Nucleus accumbens (tissue), 56 donors: ENCODE data around the gene TMEM167A.
"Not testable (repeated sequence)": the region's sequence is repeated elsewhere in the genome, so short reads cannot be mapped to it uniquely, and the experiment has no call there.

Experiments used
- DNase-seq, 56 donors: peaks; one replicate each; lab custom pipeline; 2025; lab: John Stamatoyannopoulos, UW

TMEM167A gene

DNA sequence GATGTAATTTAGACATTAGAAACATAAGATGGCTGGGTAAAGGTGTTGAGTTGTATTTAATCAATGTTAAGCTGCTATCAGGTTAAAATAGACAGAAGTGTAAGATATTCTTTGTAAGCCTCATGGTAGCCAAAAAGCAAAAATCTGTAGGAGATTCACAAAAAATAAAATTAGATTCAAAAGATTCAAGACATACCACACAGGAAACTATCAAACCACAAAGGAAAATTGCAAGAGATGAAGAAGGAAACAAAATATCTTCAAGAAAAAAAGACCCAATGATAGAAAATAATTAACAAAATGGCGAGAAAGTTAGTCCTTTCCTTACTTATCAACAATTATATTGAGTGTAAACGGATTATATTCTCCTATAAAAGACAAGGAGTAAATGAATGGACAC is 15.4 kb upstream of the TMEM167A start:
- DNase-seq = no peak

GRCh38 chr5:83090169-83090568 is 13.0 kb upstream of the TMEM167A start:
- no peak for DNase-seq

DNA sequence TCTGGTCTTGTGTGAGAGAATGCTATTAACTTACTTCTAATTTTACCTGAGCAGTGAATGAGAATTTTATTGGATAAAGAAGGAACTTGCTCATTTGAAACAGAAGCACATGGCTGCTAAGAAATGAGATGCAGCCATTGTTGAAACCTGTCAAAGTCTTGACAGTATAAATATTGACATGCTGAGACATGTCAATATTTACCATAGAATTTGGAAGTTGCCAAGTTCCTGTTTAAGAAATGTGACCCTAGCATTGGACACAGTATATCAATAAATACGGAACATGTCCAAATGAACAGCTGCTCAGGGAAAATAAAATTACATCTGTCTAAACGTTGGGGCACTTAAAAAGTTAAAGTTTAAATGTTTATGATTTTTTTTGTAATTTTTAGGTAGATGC is 7.9 kb upstream of the TMEM167A start:
- DNase-seq = no peak

DNA sequence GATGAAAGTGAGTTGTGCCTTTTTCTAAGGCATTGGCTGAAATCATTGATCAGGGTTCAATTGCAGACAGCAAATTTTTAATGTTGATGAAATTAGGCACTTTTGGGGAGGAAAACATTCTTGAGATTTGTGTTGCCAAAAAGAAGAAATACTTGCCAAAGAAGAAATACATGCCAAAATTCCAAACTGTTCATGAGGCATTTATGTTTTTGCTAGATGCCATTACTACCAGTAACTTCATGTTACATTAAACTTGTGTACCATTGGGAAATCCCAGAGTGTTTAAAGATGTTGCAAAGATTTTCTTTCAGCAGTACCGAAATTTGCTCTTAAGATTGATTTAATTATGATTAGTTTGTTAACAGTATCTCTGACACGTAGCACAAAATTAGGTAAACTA is 7.1 kb upstream of the TMEM167A start:
- no peak for DNase-seq

DNA sequence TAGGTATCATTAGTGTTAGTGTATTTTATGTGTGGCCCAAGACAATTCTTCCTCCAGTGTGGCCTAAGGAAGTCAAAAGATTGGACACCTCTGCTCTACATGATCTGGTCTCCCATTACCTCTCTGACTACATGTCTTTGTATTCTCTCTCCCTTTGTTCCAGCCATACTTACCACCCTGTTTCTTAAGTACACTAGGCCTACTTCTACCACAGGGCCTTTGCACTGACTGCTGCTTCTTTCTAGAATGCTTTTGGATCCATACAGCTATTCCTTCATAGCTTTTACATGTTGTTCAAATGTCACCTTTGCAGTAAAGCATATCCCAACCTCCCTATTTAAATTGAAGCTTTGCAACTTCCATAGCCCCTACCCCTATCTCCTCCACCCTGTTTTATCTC is 5.6 kb upstream of the TMEM167A start:
- no peak for DNase-seq

GRCh38 chr5:83077662-83078261 is 568 bp upstream of the TMEM167A start:
- peak in 8 of 56 donors; percentile 7 to 66 (median 44) for DNase-seq

DNA sequence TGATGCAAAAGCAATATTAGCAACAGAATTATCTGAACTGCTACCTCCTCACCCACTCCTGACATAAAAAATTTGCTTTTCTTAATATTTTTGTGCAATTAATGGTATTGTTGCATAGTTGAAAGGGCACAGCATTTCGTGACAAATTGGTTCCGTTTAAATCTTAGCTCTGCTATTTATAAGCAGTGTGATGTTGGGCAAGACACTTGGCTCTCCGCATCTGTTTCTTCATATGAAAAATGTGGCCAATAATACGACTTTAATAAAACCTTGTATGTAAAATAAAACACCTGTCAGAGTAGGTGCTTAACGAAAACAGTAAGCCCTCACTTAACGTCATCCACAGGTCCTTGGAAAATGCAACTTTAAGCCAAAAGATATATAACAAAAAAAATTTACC is 4.2 kb downstream of the TMEM167A start:
- no peak for DNase-seq

DNA sequence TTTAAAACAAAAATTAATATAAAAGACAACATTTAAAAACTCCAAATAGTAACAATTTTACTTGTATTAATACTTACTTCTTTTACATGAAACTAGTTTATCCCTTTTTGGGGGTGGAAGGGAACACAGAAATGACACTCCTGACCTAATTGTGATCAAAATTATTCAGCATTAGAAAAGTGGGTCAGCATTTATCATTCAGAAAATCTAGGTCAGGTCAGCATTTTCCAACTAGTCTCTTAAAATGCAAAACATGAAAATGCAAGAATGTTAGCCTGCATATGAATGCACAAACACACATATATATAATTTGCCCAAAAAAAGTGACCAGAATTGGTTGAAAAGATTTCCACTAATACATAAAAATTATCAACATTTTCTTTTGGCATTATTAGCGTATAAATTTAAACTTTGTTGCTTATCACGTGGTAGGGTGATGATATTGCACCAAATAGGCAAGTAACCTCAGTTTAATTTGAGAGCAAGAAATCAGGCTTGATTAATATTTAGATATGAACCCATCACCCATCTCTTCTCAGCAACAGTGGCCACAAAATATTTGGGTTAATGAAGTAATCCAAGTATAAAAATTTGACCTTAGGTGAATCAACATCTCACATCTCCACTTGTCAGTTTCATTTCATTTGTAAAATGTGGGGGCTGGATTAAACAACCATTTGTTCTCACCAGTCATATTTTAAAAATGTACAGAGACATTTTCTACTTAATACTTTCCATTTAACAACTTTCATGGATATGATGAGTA is 5.7 kb downstream of the TMEM167A start:
- no peak for DNase-seq

- no peak for DNase-seq
Measured at GRCh38 chr5:83069096-83069799, 7.9 kb downstream of the TMEM167A start.

- DNase-seq = not testable (repeated sequence)
Measured at GRCh38 chr5:83067377-83067776, 9.8 kb downstream of the TMEM167A start.

DNA sequence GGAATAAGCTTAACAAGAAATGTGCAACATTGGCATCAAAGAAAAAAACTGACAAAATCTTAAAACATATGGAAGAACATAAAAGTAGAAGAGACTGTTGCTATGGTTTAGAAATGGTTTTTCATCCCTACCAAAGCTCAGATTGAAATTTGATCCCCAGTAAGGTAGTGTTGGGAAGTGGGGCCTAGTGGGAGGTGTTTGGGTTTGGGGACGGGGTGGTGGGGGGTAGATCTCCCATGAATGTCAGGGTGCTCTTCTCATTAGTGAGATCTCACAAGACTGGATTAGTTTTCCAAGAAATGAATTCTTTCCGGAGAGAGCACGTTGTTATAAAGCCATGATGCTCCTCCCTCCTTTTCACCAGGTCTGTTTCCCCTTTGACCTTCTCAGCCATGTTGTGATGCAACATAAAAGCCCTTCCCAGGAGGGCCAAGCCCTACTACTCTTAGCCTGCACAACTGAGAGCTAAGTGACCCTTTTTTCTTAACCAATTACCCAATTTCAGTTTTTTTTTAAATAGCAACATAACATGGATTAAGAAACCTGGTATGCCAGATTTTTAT is 10.6 kb downstream of the TMEM167A start:
- DNase-seq = no peak

DNA sequence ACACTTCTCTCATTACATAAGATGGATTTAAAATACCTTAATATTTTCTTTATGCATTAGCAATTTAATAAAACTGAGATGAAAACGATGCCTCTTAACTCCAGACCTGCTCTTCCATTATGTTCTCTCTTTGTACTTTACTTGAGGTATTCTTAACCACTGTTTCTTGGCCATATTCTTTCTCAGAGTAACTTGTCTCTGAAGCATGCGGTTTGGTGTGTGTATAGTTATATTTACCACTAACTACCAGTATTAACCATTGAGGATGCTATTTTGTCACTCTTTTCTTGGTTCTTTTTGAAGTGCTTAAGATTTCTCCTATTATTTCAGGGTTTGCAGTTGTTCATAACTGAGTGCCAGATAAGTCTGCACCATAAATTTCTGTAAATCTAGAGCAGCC is 17.9 kb downstream of the TMEM167A start:
- DNase-seq = no peak

- DNase-seq = no peak
Measured at GRCh38 chr5:83058726-83059125, 18.5 kb downstream of the TMEM167A start.

GRCh38 chr5:83055166-83055565 is 22.0 kb downstream of the TMEM167A start:
- no peak for DNase-seq

DNA sequence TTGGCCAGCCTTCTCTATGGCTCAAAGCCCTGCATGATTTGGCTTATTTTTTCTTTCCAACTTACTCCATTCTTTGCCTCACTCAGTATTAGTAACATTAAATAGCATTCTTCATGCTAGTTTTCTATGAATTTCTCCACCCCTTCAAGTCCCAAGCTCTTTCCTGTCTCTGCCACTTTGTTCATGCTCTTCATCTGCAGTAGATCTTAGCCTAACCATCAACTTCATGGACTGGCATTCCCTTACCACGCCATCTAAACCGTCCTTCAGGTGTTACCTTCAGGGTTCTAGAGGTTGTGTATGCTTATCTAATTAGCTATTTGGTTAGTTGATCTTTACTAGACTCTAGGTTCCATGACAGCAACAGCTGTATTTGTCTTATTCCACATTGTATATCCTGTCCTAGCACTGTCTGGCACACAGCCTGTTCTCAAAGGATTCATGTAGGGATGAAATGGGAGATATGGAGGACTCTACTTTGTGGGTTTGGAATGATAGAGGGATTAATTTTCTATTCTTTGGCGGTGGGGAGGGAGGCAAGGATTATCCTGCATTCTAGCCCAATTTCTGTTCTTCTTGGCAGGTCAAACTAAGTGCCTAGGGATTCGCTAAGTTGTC is 26.4 kb downstream of the TMEM167A start:
- DNase-seq = no peak

GRCh38 chr5:83049370-83049885 is 27.8 kb downstream of the TMEM167A start:
- DNase-seq = no peak

DNA sequence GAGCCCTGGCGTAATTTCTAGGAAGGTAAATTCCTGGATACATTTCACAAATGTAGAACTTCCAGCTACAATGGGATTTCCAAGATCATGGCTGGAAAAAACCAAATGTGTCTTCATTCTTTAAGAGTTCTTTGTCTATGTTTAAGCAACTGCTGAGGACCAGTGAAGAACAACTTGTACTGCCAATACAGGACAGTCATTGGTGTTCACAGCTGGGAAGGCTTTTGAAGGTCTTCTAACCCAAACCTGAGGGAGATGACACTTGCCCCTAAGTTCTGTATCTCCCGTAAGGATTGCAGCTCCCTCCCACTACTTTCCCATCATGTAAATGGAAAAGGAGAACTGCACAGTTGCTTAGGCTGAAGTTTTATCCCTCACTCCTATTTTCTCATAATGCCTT is 28.4 kb downstream of the TMEM167A start:
- no peak for DNase-seq

- DNase-seq = no peak
Measured at GRCh38 chr5:83048277-83048676, 28.9 kb downstream of the TMEM167A start.

GRCh38 chr5:83044926-83045325 is 32.3 kb downstream of the TMEM167A start:
- DNase-seq = no peak

- no peak for DNase-seq
Measured at GRCh38 chr5:83042507-83042906, 34.7 kb downstream of the TMEM167A start.

DNA sequence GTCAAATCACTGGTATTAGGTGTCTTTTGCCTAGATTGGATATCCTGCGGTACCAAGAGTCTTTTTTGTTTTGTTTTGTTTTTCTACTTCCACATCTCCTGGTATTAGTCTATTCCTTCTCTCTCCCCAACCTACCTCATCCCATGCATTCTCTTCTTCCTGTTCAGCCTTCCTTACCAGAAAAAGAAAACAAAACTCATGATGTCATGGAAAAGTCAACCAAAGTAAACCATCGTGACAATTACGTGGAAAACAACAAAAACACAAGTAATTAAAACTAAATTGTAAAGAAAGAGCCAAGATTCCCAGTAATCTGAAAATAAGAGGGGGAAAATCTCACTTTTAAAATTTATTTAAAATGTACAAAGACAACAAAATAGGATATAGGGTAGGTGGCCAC is 38.3 kb downstream of the TMEM167A start:
- no peak for DNase-seq
